Osteoblast (primary cell): ENCODE measurements around the gene ZNF280C. TPM values are rescaled to one million over a fixed set of nuclear protein-coding genes. Genes with fewer than 3 reads are reported as not detected.

Source experiments
- DNase-seq: peaks from one replicate; pipeline ENCODE4 v3.0.0; 2011; ENCODE audit warnings: low spot score, mixed read lengths; ENCODE audit not compliant: insufficient read length; ENCODE audit errors: missing footprints
- H2AFZ ChIP-seq: 2 replicates; pipeline ENCODE4 v1.6.0; 2011; ENCODE audit warnings: mild to moderate bottlenecking, low read length
- H3K27ac ChIP-seq: 2 replicates; pipeline ENCODE4 v1.5.1; 2011; ENCODE audit warnings: mild to moderate bottlenecking, low read depth, low read length, moderate library complexity
- H3K27me3 ChIP-seq: 2 replicates; pipeline ENCODE4 v1.6.0; 2012; ENCODE audit warnings: mild to moderate bottlenecking, control low read depth, inconsistent platforms, low read length, moderate library complexity; ENCODE audit not compliant: insufficient read depth
- H3K36me3 ChIP-seq: 2 replicates; pipeline ENCODE4 v1.5.1; 2011; ENCODE audit warnings: mild to moderate bottlenecking, low read length, control low read depth, moderate library complexity; ENCODE audit not compliant: insufficient read depth
- H3K4me1 ChIP-seq: 2 replicates; pipeline ENCODE4 v1.5.1; 2011; ENCODE audit warnings: mild to moderate bottlenecking, low read length, control low read depth, moderate library complexity; ENCODE audit not compliant: insufficient read depth
- H3K4me2 ChIP-seq: 2 replicates; pipeline ENCODE4 v1.6.0; 2011; ENCODE audit warnings: mild to moderate bottlenecking, low read length; ENCODE audit not compliant: insufficient read depth
- H3K4me3 ChIP-seq: fragments of 200-600 bp; sonication (generic); 3 replicates; pipeline ENCODE4 v1.5.1; 2012; ENCODE audit warnings: mild to moderate bottlenecking, low read length, inconsistent platforms; ENCODE audit not compliant: insufficient read depth
- H3K79me2 ChIP-seq: 2 replicates; pipeline ENCODE4 v1.6.0; 2012; ENCODE audit warnings: mild to moderate bottlenecking, low read length, control low read depth, inconsistent platforms; ENCODE audit not compliant: insufficient read depth
- H3K9me3 ChIP-seq: 2 replicates; pipeline ENCODE4 v1.5.1; 2011; ENCODE audit warnings: low read depth, low read length, control low read depth
- H4K20me1 ChIP-seq: 2 replicates; pipeline ENCODE4 v1.6.0; 2012; ENCODE audit warnings: mild to moderate bottlenecking, low read length, control low read depth; ENCODE audit not compliant: insufficient read depth
- CTCF ChIP-seq: IDR thresholded peaks from 2 replicates; pipeline ENCODE4 v1.5.1; 2011; ENCODE audit warnings: mild to moderate bottlenecking, low read depth, low read length, moderate library complexity; ENCODE audit errors: extremely low read depth
- total RNA-seq: library from RNA; depleted of rRNA; stranded (reverse); fragments of >200 nt; gene quantifications from 2 replicates; pipeline ENCODE4 v1.2.3, GENCODE V29; 2012

ZNF280C gene
- total RNA-seq, 1 donor, result 5.4 TPM

- H3K9me3 ChIP-seq, result no peaks in the 10 kb centered on the region
- no peak overlapping the region for H2AFZ ChIP-seq
- H3K4me2 ChIP-seq, result no peak overlapping the region
- H3K4me1 ChIP-seq, result no peaks in the 10 kb centered on the region
- H4K20me1 ChIP-seq, result no peaks in the 10 kb centered on the region
- no peak for DNase-seq
- H3K27me3 ChIP-seq, result no peaks in the 10 kb centered on the region
- H3K4me3 ChIP-seq, result no peak overlapping the region
- H3K27ac ChIP-seq, result no peak overlapping the region
- H3K36me3 ChIP-seq, result no peaks in the 10 kb centered on the region
- H3K79me2 ChIP-seq, result no peaks in the 10 kb centered on the region
- no peak for TF ChIP-seq CTCF
Observed at GRCh38 chrX:130184168-130184567, 84.5 kb downstream of the ZNF280C start.

DNA sequence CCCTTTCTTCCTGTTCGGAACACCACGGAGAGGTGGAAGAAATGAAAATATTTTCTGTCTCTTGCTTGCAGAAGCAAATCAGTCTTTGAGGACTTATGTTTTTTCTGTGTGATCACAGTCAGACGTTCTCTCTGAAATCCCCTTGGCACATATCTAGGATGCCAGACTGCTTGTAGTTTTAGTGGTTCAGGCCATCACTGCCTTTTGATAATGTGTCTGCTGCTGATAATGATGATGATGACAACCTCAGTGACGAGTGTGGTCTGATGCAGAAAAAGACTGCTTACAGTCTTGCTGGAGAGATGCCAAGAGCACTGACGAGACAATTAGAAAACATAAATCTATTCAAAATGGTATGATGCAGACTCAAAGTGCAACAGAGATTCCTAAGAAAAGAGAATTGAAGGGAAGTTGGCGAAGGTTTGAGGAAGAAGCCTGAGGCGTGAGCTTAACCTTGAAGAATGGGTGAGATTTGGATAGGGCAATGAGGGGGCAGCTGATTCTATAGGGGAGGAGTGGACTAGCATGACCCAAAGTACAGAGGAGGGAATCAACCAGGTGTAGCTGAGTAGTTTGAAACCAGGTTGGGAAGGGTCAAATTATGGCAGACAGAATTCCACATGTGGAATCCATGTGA, 89.0 kb downstream of the ZNF280C start:
- no peak overlapping the region for H3K27ac ChIP-seq
- H3K79me2 ChIP-seq, result no peaks in the 10 kb centered on the region
- peak; percentile 76 for DNase-seq
- no peak overlapping the region for H3K4me2 ChIP-seq
- H3K4me3 ChIP-seq, result no peak overlapping the region
- no peaks in the 10 kb centered on the region for H4K20me1 ChIP-seq
- no peak for TF ChIP-seq CTCF
- H3K27me3 ChIP-seq, result no peaks in the 10 kb centered on the region
- no peaks in the 10 kb centered on the region for H3K9me3 ChIP-seq
- H3K36me3 ChIP-seq, result no peaks in the 10 kb centered on the region
- H2AFZ ChIP-seq, result no peak overlapping the region
- H3K4me1 ChIP-seq, result no peaks in the 10 kb centered on the region

GRCh38 chrX:130179170-130179569, 89.5 kb downstream of the ZNF280C start:
- H3K4me3 ChIP-seq, result no peak overlapping the region
- H2AFZ ChIP-seq, result no peak overlapping the region
- DNase-seq, result no peak
- H3K4me2 ChIP-seq, result no peak overlapping the region
- no peaks in the 10 kb centered on the region for H3K36me3 ChIP-seq
- no peaks in the 10 kb centered on the region for H3K27me3 ChIP-seq
- H4K20me1 ChIP-seq, result no peaks in the 10 kb centered on the region
- TF ChIP-seq CTCF, result no peak
- H3K9me3 ChIP-seq, result no peaks in the 10 kb centered on the region
- peaks cover 4% of the 10 kb centered on the region for H3K4me1 ChIP-seq
- no peaks in the 10 kb centered on the region for H3K79me2 ChIP-seq
- H3K27ac ChIP-seq, result no peak overlapping the region

GRCh38 chrX:130176942-130177341, 91.8 kb downstream of the ZNF280C start:
- no peak overlapping the region for H3K4me2 ChIP-seq
- no peak overlapping the region for H2AFZ ChIP-seq
- DNase-seq, result no peak
- no peaks in the 10 kb centered on the region for H3K27me3 ChIP-seq
- no peak overlapping the region for H3K4me3 ChIP-seq
- H3K79me2 ChIP-seq, result no peaks in the 10 kb centered on the region
- no peak for TF ChIP-seq CTCF
- H3K36me3 ChIP-seq, result no peaks in the 10 kb centered on the region
- no peaks in the 10 kb centered on the region for H3K9me3 ChIP-seq
- no peak overlapping the region for H3K27ac ChIP-seq
- H3K4me1 ChIP-seq, result peaks cover 21% of the 10 kb centered on the region
- no peaks in the 10 kb centered on the region for H4K20me1 ChIP-seq
